Kidney (tissue), 14 donors: ENCODE measurements around the gene JAK3. TPM values are rescaled to one million over a fixed set of nuclear protein-coding genes. Genes with fewer than 3 reads are reported as not detected.

Experiments
- DNase-seq, 5 donors: peaks; one replicate each; pipeline ENCODE4 v3.0.0-alpha.2; 2013 to 2020
- FAIRE-seq: peaks from 2 replicates; lab custom pipeline; 2012; peaks lifted over from hg19 to GRCh38; lab: Jason Lieb, UNC
- H3K27ac ChIP-seq, 2 donors: one replicate each; pipeline ENCODE4 v1.7.0; 2013; ENCODE audit warnings: low read depth in 2 of 2, low read length in 2 of 2, inconsistent platforms in 1 of 2
- H3K27me3 ChIP-seq: one replicate; pipeline ENCODE4 v1.7.1; 2013; ENCODE audit warnings: low read length, inconsistent platforms; ENCODE audit not compliant: control insufficient read depth, insufficient read depth
- H3K36me3 ChIP-seq, 3 donors: one replicate each; pipeline versions ENCODE4 v1.7.0 to v1.7.1; 2013; ENCODE audit warnings: low read length in 3 of 3, control low read depth in 1 of 3, inconsistent platforms in 1 of 3; ENCODE audit not compliant: insufficient read depth in 3 of 3, control insufficient read depth in 2 of 3
- H3K4me1 ChIP-seq, 3 donors: one replicate each; pipeline versions ENCODE4 v1.7.0 to v1.7.1; 2013; ENCODE audit warnings: low read length in 3 of 3, inconsistent platforms in 1 of 3, low read depth in 1 of 3; ENCODE audit not compliant: control insufficient read depth in 2 of 3, insufficient read depth in 2 of 3
- H3K4me3 ChIP-seq, 3 donors: one replicate each; pipeline versions ENCODE4 v1.7.0 to v1.8.1; 2013; ENCODE audit warnings: low read length in 3 of 3, control low read depth in 1 of 3, inconsistent platforms in 1 of 3
- H3K9ac ChIP-seq, 3 donors: one replicate each; pipeline versions ENCODE4 v1.7.0 to v1.7.1; 2013; ENCODE audit warnings: low read length in 3 of 3, control low read depth in 1 of 3, inconsistent platforms in 1 of 3
- H3K9me3 ChIP-seq, 3 donors: one replicate each; pipeline versions ENCODE4 v1.7.0 to v1.7.1; 2013; ENCODE audit warnings: low read length in 3 of 3, control low read depth in 1 of 3, inconsistent platforms in 1 of 3; ENCODE audit not compliant: control insufficient read depth in 2 of 3, insufficient read depth in 1 of 3
- intact Hi-C: fragments of 100-400 bp; cut with DNase I; formaldehyde crosslinking; loops from one replicate; pipeline ENCODE4 v1.11.1; 2022
- polyA plus RNA-seq: library from polyadenylated mRNA; stranded (reverse); fragments of 350-450 nt; fragmentation: Illumina TruSeq; extraction: RNeasy Lipid Tissue Mini Kit (QIAGEN cat#74804); gene quantifications from one replicate; pipeline ENCODE4 v1.2.3, GENCODE V29; 2014; ENCODE audit warnings: low read depth, low replicate concordance; ENCODE audit not compliant: insufficient read depth
- total RNA-seq: library from RNA; stranded (reverse); fragmentation: NEBNext Ultra II Directional; extraction: Animal tissue kit (Norgen Biotek cat#: 25700); gene quantifications from one replicate; pipeline ENCODE4 v1.2.1, GENCODE V29; 2021
- TF ChIP-seq, protein P1 (sequence below): IDR thresholded peaks from 3 replicates; pipeline ENCODE4 v1.5.1; 2012; ENCODE audit warnings: mild to moderate bottlenecking, moderate library complexity, borderline replicate concordance; ENCODE audit not compliant: insufficient read depth; ENCODE audit errors: extremely low read depth
- donor health status: control.
- donor health status: control.
- donor health status: control.
- donor health status: control.
- donor health status: control.
- donor health status: DM: yes; HTN: yes; CAD: no.
- donor health status: Normal renal cell carcinoma (clear cell type).

JAK3 gene
- total and polyA plus RNA-seq, 2 donors from 2014 or later, result 3.5 to 30.8 TPM

DNA sequence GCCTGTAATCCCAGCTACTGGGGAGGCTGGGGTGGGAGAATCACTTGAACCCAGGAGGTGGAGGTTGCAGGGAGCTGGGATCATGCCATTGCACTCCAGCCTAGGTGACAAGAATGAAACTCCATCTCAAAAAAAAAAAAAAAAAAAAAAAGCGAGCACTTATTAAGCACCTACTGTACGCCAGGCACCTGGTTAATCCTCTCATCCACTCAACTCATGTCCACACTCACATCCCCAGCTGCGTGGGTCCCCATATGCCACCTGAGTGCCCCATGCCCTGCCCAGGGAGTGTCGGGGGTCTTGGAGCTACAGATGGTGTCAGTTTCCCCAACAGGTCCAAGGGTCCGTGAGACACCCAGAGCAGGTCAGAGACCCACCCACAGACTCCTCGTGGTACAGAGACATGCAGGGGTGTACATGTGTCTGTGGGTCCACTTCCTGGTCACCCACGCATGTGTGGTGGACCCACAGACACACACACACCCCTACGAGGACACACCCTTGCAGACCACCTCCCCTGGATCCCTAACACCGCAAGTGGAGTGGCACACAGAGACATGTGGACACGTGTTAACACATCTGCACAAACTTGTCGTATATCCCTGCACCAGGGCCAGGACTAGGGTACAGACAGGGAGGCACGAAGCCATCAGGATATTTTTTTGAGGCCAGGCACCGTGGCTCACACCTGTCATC is 30.0 kb downstream of the JAK3 start:
- intact Hi-C loops, result no loop called here
- H3K9me3 ChIP-seq, result no peaks in the 10 kb centered on the region
- DNase-seq (no peak), FAIRE-seq (no peak)
- no peak overlapping the region for H3K4me3 ChIP-seq
- TF ChIP-seq, protein P1, sequence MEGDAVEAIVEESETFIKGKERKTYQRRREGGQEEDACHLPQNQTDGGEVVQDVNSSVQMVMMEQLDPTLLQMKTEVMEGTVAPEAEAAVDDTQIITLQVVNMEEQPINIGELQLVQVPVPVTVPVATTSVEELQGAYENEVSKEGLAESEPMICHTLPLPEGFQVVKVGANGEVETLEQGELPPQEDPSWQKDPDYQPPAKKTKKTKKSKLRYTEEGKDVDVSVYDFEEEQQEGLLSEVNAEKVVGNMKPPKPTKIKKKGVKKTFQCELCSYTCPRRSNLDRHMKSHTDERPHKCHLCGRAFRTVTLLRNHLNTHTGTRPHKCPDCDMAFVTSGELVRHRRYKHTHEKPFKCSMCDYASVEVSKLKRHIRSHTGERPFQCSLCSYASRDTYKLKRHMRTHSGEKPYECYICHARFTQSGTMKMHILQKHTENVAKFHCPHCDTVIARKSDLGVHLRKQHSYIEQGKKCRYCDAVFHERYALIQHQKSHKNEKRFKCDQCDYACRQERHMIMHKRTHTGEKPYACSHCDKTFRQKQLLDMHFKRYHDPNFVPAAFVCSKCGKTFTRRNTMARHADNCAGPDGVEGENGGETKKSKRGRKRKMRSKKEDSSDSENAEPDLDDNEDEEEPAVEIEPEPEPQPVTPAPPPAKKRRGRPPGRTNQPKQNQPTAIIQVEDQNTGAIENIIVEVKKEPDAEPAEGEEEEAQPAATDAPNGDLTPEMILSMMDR, result no peak
- no peaks in the 10 kb centered on the region for H3K36me3 ChIP-seq
- H3K4me1 ChIP-seq, result no peaks in the 10 kb centered on the region
- no peak overlapping the region for H3K27ac ChIP-seq
- H3K27me3 ChIP-seq, result no peaks in the 10 kb centered on the region
- no peak overlapping the region for H3K9ac ChIP-seq

DNA sequence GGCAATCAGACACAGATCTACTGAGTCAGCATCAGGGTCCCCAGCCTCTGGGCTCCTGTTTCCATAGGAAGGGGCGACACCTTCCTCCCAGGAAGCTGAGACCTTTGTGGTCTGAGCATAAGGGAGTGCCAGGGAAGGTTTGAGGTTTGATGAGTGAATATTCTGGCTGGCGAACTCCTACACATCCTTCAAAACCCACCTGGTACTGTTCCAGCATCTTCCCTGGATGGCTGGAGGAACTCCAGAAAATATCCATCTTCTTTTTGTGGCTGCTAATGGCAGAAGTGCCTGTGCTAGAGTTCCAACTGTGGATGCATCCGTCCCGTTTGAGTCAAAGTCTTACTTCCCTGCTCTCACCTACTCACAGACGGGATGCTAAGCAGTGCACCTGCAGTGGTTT is 35.7 kb downstream of the JAK3 start:
- peaks cover 0 to 4% (median 0%) of the 10 kb centered on the region in 3 donors for H3K9me3 ChIP-seq
- TF ChIP-seq, protein P1, result no peak
- no peaks in the 10 kb centered on the region for H3K36me3 ChIP-seq
- DNase-seq, result no peak
- intact Hi-C loops, result no loop called here
- H3K27ac ChIP-seq, result no peak overlapping the region
- no peaks in the 10 kb centered on the region for H3K27me3 ChIP-seq
- no peak for FAIRE-seq
- H3K9ac ChIP-seq, result no peak overlapping the region
- H3K4me1 ChIP-seq, result no peaks in the 10 kb centered on the region
- H3K4me3 ChIP-seq, result no peak overlapping the region

DNA sequence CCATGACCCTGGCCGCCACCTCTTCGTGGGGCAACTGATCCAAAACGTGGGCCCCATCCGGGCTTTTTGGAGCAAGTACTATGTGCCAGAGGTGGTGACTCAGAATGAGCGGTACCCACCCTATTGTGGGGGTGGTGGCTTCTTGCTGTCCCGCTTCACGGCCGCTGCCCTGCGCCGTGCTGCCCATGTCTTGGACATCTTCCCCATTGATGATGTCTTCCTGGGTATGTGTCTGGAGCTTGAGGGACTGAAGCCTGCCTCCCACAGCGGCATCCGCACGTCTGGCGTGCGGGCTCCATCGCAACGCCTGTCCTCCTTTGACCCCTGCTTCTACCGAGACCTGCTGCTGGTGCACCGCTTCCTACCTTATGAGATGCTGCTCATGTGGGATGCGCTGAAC is 36.1 kb downstream of the JAK3 start:
- no peaks in the 10 kb centered on the region for H3K4me1 ChIP-seq
- no peak for FAIRE-seq
- intact Hi-C loops, result no loop called here
- no peak overlapping the region for H3K4me3 ChIP-seq
- H3K36me3 ChIP-seq, result no peaks in the 10 kb centered on the region
- TF ChIP-seq, protein P1, result no peak
- H3K27me3 ChIP-seq, result no peaks in the 10 kb centered on the region
- H3K9ac ChIP-seq, result no peak overlapping the region
- no peak for DNase-seq
- H3K9me3 ChIP-seq, result peaks cover 0 to 4% (median 0%) of the 10 kb centered on the region in 3 donors
- no peak overlapping the region for H3K27ac ChIP-seq
